HUDEP-2 (cell line): ENCODE measurements around the gene LENEP.
A peak's percentile ranks its signal among the peaks of the same experiment; 100 is the strongest.
"Not testable (repeated sequence)": the region's sequence is repeated elsewhere in the genome, so short reads cannot be mapped to it uniquely, and the experiment has no call there.

Source experiments
- DNase-seq, 76 experiments: peaks; one replicate each; lab custom pipeline; 2025; ENCODE audit not compliant: unreplicated experiment in 76 of 76; lab: John Stamatoyannopoulos, UW

LENEP gene

GRCh38 chr1:154974102-154974807 lies 19.1 kb upstream of the LENEP start, which contains the start of gene CKS1B:
TSS of gene CKS1B (plus strand) at chr1:154974681. CDS start at chr1:154974746, 65 bp downstream.
- DNase-seq = peak in 75 of 76 experiments; percentile 86 to 100 (median 97)

GRCh38 chr1:154974808-154975408 lies 18.5 kb upstream of the LENEP start:
- DNase-seq = peak in 74 of 76 experiments; percentile 39 to 99 (median 90)

- DNase-seq = peak in 22 of 76 experiments; percentile 10 to 41 (median 26)
Measured at GRCh38 chr1:154975409-154976059, 17.9 kb upstream of the LENEP start.

GRCh38 chr1:154977762-154978161 lies 15.6 kb upstream of the LENEP start:
- DNase-seq = not testable (repeated sequence)

- DNase-seq = no peak
Measured at GRCh38 chr1:154978360-154978759, 15.0 kb upstream of the LENEP start.

GRCh38 chr1:154982341-154982740 lies 11.0 kb upstream of the LENEP start:
- DNase-seq = peak in 1 of 76 experiments; percentile 41

GRCh38 chr1:154982897-154983648 lies 10.3 kb upstream of the LENEP start, which contains the start of gene FLAD1:
TSS of gene FLAD1 (plus strand) at chr1:154983344. CDS start at chr1:154983695, 351 bp downstream.
- DNase-seq = peak in 75 of 76 experiments; percentile 41 to 99 (median 97)

- no peak for DNase-seq
Measured at GRCh38 chr1:154983776-154984466, 9.5 kb upstream of the LENEP start.

GRCh38 chr1:154986736-154987135 lies 6.7 kb upstream of the LENEP start:
- not testable (repeated sequence) for DNase-seq

- no peak for DNase-seq
Measured at GRCh38 chr1:154987326-154987725, 6.1 kb upstream of the LENEP start.

GRCh38 chr1:154988058-154988954 lies 5.1 kb upstream of the LENEP start:
- DNase-seq = peak in 17 of 76 experiments; percentile 12 to 41 (median 25)

GRCh38 chr1:154989195-154989860 lies 4.1 kb upstream of the LENEP start:
- DNase-seq = no peak

GRCh38 chr1:154990276-154990675 lies 3.1 kb upstream of the LENEP start:
- DNase-seq = no peak

GRCh38 chr1:154992721-154993571 lies 440 bp upstream of the LENEP start:
- DNase-seq = peak in 46 of 76 experiments; percentile 19 to 76 (median 44)

- DNase-seq = no peak
Measured at GRCh38 chr1:154994269-154994587, 842 bp downstream of the LENEP start.

- peak in 2 of 76 experiments; percentile 12 to 16 for DNase-seq
Measured at GRCh38 chr1:154994591-154994990, 1.2 kb downstream of the LENEP start.

- peak in 22 of 76 experiments; percentile 13 to 50 (median 28) for DNase-seq
Measured at GRCh38 chr1:154995301-154995983, 2.1 kb downstream of the LENEP start.
